ENCODE data around the gene KLHL36.

GRCh38 chr16:84631153-84631466 is 17.2 kb upstream of the KLHL36 start:
- TF ChIP-seq ZFP3 (CRISPR knock-in tag; IDR thresholded peaks at IDR 0.05) (no peak), TCF4 (CRISPR knock-in tag; IDR thresholded peaks at IDR 0.05; ENCODE audit: borderline replicate concordance) (no peak), ZNF70 (CRISPR knock-in tag; IDR thresholded peaks at IDR 0.05) (no peak), ZNF565 (CRISPR knock-in tag; conservative IDR thresholded peaks at IDR 0.05; ENCODE audit: low read depth) (no peak), PATZ1 (CRISPR knock-in tag; IDR thresholded peaks at IDR 0.05; ENCODE audit: borderline replicate concordance) (no peak), CREB5 (CRISPR knock-in tag; IDR thresholded peaks at IDR 0.05; ENCODE audit: low read depth) (no peak), POU6F1 (CRISPR knock-in tag; IDR thresholded peaks at IDR 0.05; ENCODE audit: borderline replicate concordance, low read depth) (no peak), ZC3H10 (CRISPR knock-in tag; IDR thresholded peaks at IDR 0.05) (no peak), ISL1 (CRISPR knock-in tag; IDR thresholded peaks at IDR 0.05) (no peak)

Data from SK-N-SH treated with all-trans-retinoic acid at 6 μM for 48 hours (cell line).